CD4-positive, alpha-beta T cell (primary cell): ENCODE data around the gene TCFL5. TPM values are rescaled to one million over a fixed set of nuclear protein-coding genes. Genes with fewer than 3 reads are reported as not detected.

Experiments used
- ATAC-seq: fragments of 200-7000 bp; cut with Tn5 transposase; one replicate; pipeline ENCODE4 v1.10.0; 2022; ENCODE audit warnings: mild to moderate bottlenecking; ENCODE audit not compliant: poor library complexity
- CTCF ChIA-PET: fragments of 350-600 bp; sonication (Branson Sonifier 250); formaldehyde crosslinking; loops from one replicate; lab custom pipeline; 2021; ENCODE audit warnings: antibody characterized with exemption, inconsistent platforms; lab: Charles Lee
- POLR2A ChIA-PET: fragments of 350-600 bp; sonication (Branson Sonifier 250); formaldehyde crosslinking; loops from one replicate; lab custom pipeline; 2021; ENCODE audit warnings: antibody characterized with exemption, inconsistent platforms; lab: Charles Lee
- DNase-seq, 14 experiments: peaks; one replicate each; pipeline ENCODE4 v3.0.0-alpha.2; 2013 to 2020; ENCODE audit warnings: mixed read lengths in 2 of 14
- H3K27ac ChIP-seq, 2 donors: one replicate each; pipeline versions ENCODE4 v1.5.1 to v1.7.0; 2013; ENCODE audit warnings: low read length in 2 of 2, low read depth in 1 of 2, mild to moderate bottlenecking in 1 of 2
- H3K27me3 ChIP-seq, 2 experiments: 1 replicate in 1 of 2; 2 replicates in 1 of 2; pipeline versions ENCODE4 v1.6.1 to v1.7.0; 2013; ENCODE audit warnings: low read length in 2 of 2, control low read depth in 1 of 2, mild to moderate bottlenecking in 1 of 2, moderate library complexity in 1 of 2; ENCODE audit not compliant: insufficient read depth in 2 of 2, control insufficient read depth in 1 of 2
- H3K36me3 ChIP-seq: one replicate; pipeline ENCODE4 v1.6.1; 2013; ENCODE audit warnings: low read length, control low read depth; ENCODE audit not compliant: insufficient read depth
- H3K4me1 ChIP-seq: one replicate; pipeline ENCODE4 v1.6.1; 2013; ENCODE audit warnings: low read length, control low read depth; ENCODE audit not compliant: insufficient read depth
- H3K4me3 ChIP-seq: one replicate; pipeline ENCODE4 v1.5.1; 2013; ENCODE audit warnings: mild to moderate bottlenecking, low read length, moderate library complexity
- H3K9me3 ChIP-seq, 2 experiments: 1 replicate in 1 of 2; 2 replicates in 1 of 2; pipeline versions ENCODE4 v1.6.1 to v1.7.0; 2013; ENCODE audit warnings: low read length in 2 of 2, mild to moderate bottlenecking in 2 of 2, control low read depth in 1 of 2, moderate library complexity in 1 of 2; ENCODE audit not compliant: control insufficient read depth in 1 of 2, insufficient read depth in 1 of 2
- H3K27ac Mint-ChIP-seq: one replicate; pipeline ENCODE4 v1.8.0; 2020; ENCODE audit warnings: mixed read lengths
- H3K27me3 Mint-ChIP-seq: one replicate; pipeline ENCODE4 v1.8.0; 2021; ENCODE audit warnings: mixed read lengths
- H3K36me3 Mint-ChIP-seq: one replicate; pipeline ENCODE4 v1.8.0; 2021; ENCODE audit warnings: low read depth, mixed read lengths
- H3K4me1 Mint-ChIP-seq: one replicate; pipeline ENCODE4 v1.8.0; 2021; ENCODE audit warnings: low read depth, mixed read lengths
- H3K4me3 Mint-ChIP-seq: one replicate; pipeline ENCODE4 v1.8.0; 2020; ENCODE audit warnings: mild to moderate bottlenecking, mixed read lengths
- H3K9me3 Mint-ChIP-seq: one replicate; pipeline ENCODE4 v1.8.0; 2020; ENCODE audit warnings: mixed read lengths
- CTCF ChIP-seq: fragments of 200-600 bp; IDR thresholded peaks from one replicate; pipeline ENCODE4 v1.8.0; 2022; ENCODE audit warnings: antibody characterized with exemption, mild to moderate bottlenecking
- intact Hi-C, 2 experiments: fragments of 100-400 bp; cut with DNase I in 1 of 2; cut with micrococcal nuclease in 1 of 2; formaldehyde crosslinking; loops; one replicate each; pipeline versions ENCODE4 v1.15.1 to v1.9.0; 2023 to 2025; cut with DNase I, micrococcal nuclease
- total RNA-seq, 174 experiments: library from RNA in 2 of 174; stranded (reverse) in 2 of 174; gene quantifications; one replicate each; pipeline ENCODE4 v1.2.3 and lab custom pipeline; 2021 to 2026

TCFL5 gene
- total RNA-seq, 2 experiments from 2014 or later, result 5.9 to 6.3 TPM

DNA sequence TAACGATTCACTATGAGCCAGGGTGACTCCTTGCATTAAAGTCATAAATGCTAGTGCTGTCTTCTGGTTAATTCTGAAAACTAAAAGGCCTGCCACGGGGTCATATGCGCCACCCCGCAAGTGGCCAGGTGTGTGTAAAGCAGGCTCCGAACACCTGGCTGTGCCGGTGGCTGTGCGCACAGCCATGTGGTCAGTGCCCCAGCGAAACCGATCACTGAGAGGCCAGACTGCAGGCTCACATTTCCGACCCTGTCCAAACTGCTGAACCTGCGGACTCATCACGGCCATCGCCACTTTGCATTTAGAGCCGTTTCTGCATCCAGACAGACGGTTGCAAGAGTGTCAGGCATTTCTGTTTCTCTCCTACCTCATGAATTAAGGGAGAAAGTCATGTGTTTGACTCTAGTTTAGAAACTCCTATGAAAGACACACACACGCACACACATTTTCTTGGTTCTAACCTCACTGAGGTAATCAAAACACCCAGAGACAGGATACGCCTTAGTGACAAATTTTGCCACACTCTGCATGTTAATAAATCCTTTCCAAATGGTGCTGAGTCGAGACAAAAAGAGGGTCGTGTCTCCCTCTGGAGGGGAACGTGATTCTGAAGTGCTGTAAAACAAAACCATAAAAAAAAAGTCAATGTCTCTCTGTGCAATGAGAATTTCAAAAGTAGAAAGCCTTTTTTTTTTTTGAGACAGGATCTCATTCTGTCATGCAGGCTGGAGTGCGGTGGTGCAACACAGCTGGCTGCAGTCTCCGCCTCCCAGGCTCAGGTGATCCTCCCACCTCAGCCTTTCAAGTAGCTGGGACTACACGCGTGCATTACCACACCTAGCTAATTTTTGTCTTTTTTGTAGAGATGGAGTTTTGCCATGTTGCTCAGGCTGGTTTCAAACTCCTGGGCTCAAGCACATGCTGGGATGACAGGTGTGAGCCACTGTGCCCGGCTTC, 31.0 kb upstream of the TCFL5 start:
- Mint-ChIP-seq H3K36me3 (peaks cover 87% of the 10 kb centered on the region), H3K9me3 (no peaks in the 10 kb centered on the region), H3K4me1 (peaks cover 35% of the 10 kb centered on the region), H3K27ac (peak overlapping the region; percentile 96), H3K4me3 (peak overlapping the region; percentile 1), H3K27me3 (no peaks in the 10 kb centered on the region)
- intact Hi-C loops, result no loop called here
- H3K36me3 ChIP-seq, result peaks cover 91% of the 10 kb centered on the region
- H3K27ac ChIP-seq, result peak overlapping the region in 1 of 2 donors; percentile 57
- H3K9me3 ChIP-seq, result no peaks in the 10 kb centered on the region
- DNase-seq (peak in 9 of 14 experiments; percentile 23 to 77 (median 42)), ATAC-seq (peak; percentile 70)
- ChIA-PET POLR2A (interaction anchor here (1.2 to 1.3 kb wide), 3 partner anchors 19 to 117 kb away, joined by 3 read pairs; partner anchors contain the start of gene TCFL5), CTCF (interaction anchor here (1.0 to 2.2 kb wide), 2 partner anchors 15 to 84 kb away, joined by 3 to 7 read pairs; no protein-coding TSS in a partner anchor)
- peaks cover 54% of the 10 kb centered on the region for H3K4me1 ChIP-seq
- no peaks in the 10 kb centered on the region for H3K27me3 ChIP-seq
- H3K4me3 ChIP-seq, result no peak overlapping the region
- no peak for TF ChIP-seq CTCF

GRCh38 chr20:62891111-62891510, 29.5 kb upstream of the TCFL5 start:
- H3K36me3 ChIP-seq, result peaks cover 95% of the 10 kb centered on the region
- POLR2A ChIA-PET, result interaction anchor here (0.7 to 2.5 kb wide), 9 partner anchors 8 to 97 kb away, joined by 3 to 16 read pairs (median 4); partner anchors contain the start of genes MRGBP and TCFL5
- Mint-ChIP-seq H3K27me3 (no peaks in the 10 kb centered on the region), H3K36me3 (peaks cover 95% of the 10 kb centered on the region), H3K27ac (peak overlapping the region; percentile 96), H3K9me3 (no peaks in the 10 kb centered on the region), H3K4me3 (peak overlapping the region; percentile 32), H3K4me1 (peaks cover 45% of the 10 kb centered on the region)
- intact Hi-C loops, result no loop called here
- CTCF ChIA-PET, result interaction anchor here (0.7 kb wide), 1 partner anchor 18 kb away, joined by 3 read pairs; no protein-coding TSS in a partner anchor
- H3K27ac ChIP-seq, result peak overlapping the region; percentile 14 to 68
- no peaks in the 10 kb centered on the region for H3K9me3 ChIP-seq
- no peaks in the 10 kb centered on the region for H3K27me3 ChIP-seq
- peak; percentile 71 for ATAC-seq
- no peak overlapping the region for H3K4me3 ChIP-seq
- peak in 12 of 14 experiments; percentile 16 to 78 (median 61) for DNase-seq
- H3K4me1 ChIP-seq, result peaks cover 64% of the 10 kb centered on the region
- TF ChIP-seq CTCF, result no peak

- Mint-ChIP-seq H3K27me3 (no peaks in the 10 kb centered on the region), H3K27ac (peak overlapping the region; percentile 96), H3K36me3 (peaks cover 89% of the 10 kb centered on the region), H3K4me3 (peak overlapping the region; percentile 32), H3K4me1 (peaks cover 45% of the 10 kb centered on the region), H3K9me3 (no peaks in the 10 kb centered on the region)
- POLR2A ChIA-PET, result interaction anchor here (1.0 to 2.5 kb wide), 6 partner anchors 9 to 96 kb away, joined by 3 to 16 read pairs (median 8); partner anchors contain the start of genes MRGBP and TCFL5
- Histone ChIP-seq H3K27ac (peak overlapping the region; percentile 14 to 68), H3K4me1 (peaks cover 66% of the 10 kb centered on the region), H3K4me3 (no peak overlapping the region), H3K27me3 (no peaks in the 10 kb centered on the region), H3K9me3 (no peaks in the 10 kb centered on the region), H3K36me3 (peaks cover 88% of the 10 kb centered on the region)
- CTCF ChIA-PET, result interaction anchor here (0.7 kb wide), 1 partner anchor 17 kb away, joined by 3 read pairs; no protein-coding TSS in a partner anchor
- no peak for DNase-seq
- ATAC-seq, result no peak
- TF ChIP-seq CTCF, result no peak
- intact Hi-C loops, result no loop called here
Observed at GRCh38 chr20:62890444-62890843, 28.8 kb upstream of the TCFL5 start.
